ENCODE data around the gene DCP1A. TPM values are rescaled to one million over a fixed set of nuclear protein-coding genes. Genes with fewer than 3 reads are reported as not detected.
"Not testable (repeated sequence)": the region's sequence is repeated elsewhere in the genome, so short reads cannot be mapped to it uniquely, and the experiment has no call there.

The DCP1A gene
- total and polyA plus RNA-seq, 8 donors = 18.7 to 37.3 (median 32.9) TPM

- ATAC-seq (no peak), DNase-seq (no peak)
- no peaks in the 10 kb centered on the region for H3K9me3 ChIP-seq
- H3K36me3 ChIP-seq = no peaks in the 10 kb centered on the region
- intact Hi-C loops (cut with DNase I) = no loop called here
- H3K27ac ChIP-seq = no peak overlapping the region
- H3K27me3 ChIP-seq = peaks cover 0 to 12% of the 10 kb centered on the region in 2 donors
- TF ChIP-seq CTCF (IDR thresholded peaks at IDR 0.05) = no peak
- no peaks in the 10 kb centered on the region for H3K4me1 ChIP-seq
- H3K4me3 ChIP-seq = no peak overlapping the region
These were observed 33.0 kb upstream of the DCP1A start for GRCh38 chr3:53380306-53380705.

- intact Hi-C loops (cut with DNase I) = loop anchor here in 1 of 2 donors (10.0 kb wide), 1 partner anchor 335 kb away; no protein-coding TSS in a partner anchor
- H3K27me3 ChIP-seq = peaks cover 0 to 12% of the 10 kb centered on the region in 2 donors
- H3K4me1 ChIP-seq = no peaks in the 10 kb centered on the region
- no peaks in the 10 kb centered on the region for H3K9me3 ChIP-seq
- TF ChIP-seq CTCF (IDR thresholded peaks at IDR 0.05) = no peak
- H3K36me3 ChIP-seq = no peaks in the 10 kb centered on the region
- H3K27ac ChIP-seq = no peak overlapping the region
- ATAC-seq (no peak), DNase-seq (no peak)
- H3K4me3 ChIP-seq = no peak overlapping the region
These were observed 32.6 kb upstream of the DCP1A start for GRCh38 chr3:53379898-53380297.

GRCh38 chr3:53377794-53378193 is 30.5 kb upstream of the DCP1A start:
- ATAC-seq = no peak
- peaks cover 0 to 12% of the 10 kb centered on the region in 2 donors for H3K27me3 ChIP-seq
- intact Hi-C loops (cut with DNase I) = loop anchor here in 1 of 2 donors (10.0 kb wide), 1 partner anchor 337 kb away; no protein-coding TSS in a partner anchor
- no peak for TF ChIP-seq CTCF (IDR thresholded peaks at IDR 0.05)
- no peak overlapping the region for H3K4me3 ChIP-seq
- DNase-seq = no peak
- H3K9me3 ChIP-seq = no peaks in the 10 kb centered on the region
- H3K27ac ChIP-seq = no peak overlapping the region
- H3K36me3 ChIP-seq = no peaks in the 10 kb centered on the region
- no peaks in the 10 kb centered on the region for H3K4me1 ChIP-seq

GRCh38 chr3:53376679-53377078 is 29.3 kb upstream of the DCP1A start:
- DNase-seq = no peak
- ATAC-seq = no peak
- Histone ChIP-seq H3K4me3 (no peak overlapping the region), H3K27me3 (peaks cover 0 to 12% of the 10 kb centered on the region in 2 donors), H3K36me3 (no peaks in the 10 kb centered on the region), H3K27ac (no peak overlapping the region), H3K4me1 (no peaks in the 10 kb centered on the region), H3K9me3 (no peaks in the 10 kb centered on the region)
- intact Hi-C loops (cut with DNase I) = loop anchor here in 1 of 2 donors (10.0 kb wide), 1 partner anchor 338 kb away; no protein-coding TSS in a partner anchor
- TF ChIP-seq CTCF (IDR thresholded peaks at IDR 0.05) = no peak

- intact Hi-C loops (cut with DNase I) = loop anchor here in 1 of 2 donors (10.0 kb wide), 1 partner anchor 340 kb away; no protein-coding TSS in a partner anchor
- H3K36me3 ChIP-seq = no peaks in the 10 kb centered on the region
- TF ChIP-seq CTCF (IDR thresholded peaks at IDR 0.05) = peak; percentile 72 to 75
- peak; percentile 47 to 89 (median 80) for DNase-seq
- H3K9me3 ChIP-seq = no peaks in the 10 kb centered on the region
- peak; percentile 100 for ATAC-seq
- H3K27ac ChIP-seq = no peak overlapping the region
- no peaks in the 10 kb centered on the region for H3K4me1 ChIP-seq
- H3K27me3 ChIP-seq = peaks cover 0 to 12% of the 10 kb centered on the region in 2 donors
- H3K4me3 ChIP-seq = no peak overlapping the region
These were observed 27.7 kb upstream of the DCP1A start for GRCh38 chr3:53375019-53375418.

- H3K4me1 ChIP-seq, H3K36me3 ChIP-seq, H3K4me3 ChIP-seq, DNase-seq, H3K27me3 ChIP-seq, H3K9me3 ChIP-seq, ATAC-seq, H3K27ac ChIP-seq: not testable (repeated sequence)
- intact Hi-C loops (cut with DNase I) = loop anchor here in 1 of 2 donors (10.0 kb wide), 1 partner anchor 344 kb away; no protein-coding TSS in a partner anchor
These were observed 23.4 kb upstream of the DCP1A start for GRCh38 chr3:53370719-53371118.

Measured in left lung (tissue), 10 donors.